Thyroid gland (tissue), 4 donors: Measurements from ENCODE around the gene PPM1F. TPM values are rescaled to one million over a fixed set of nuclear protein-coding genes. Genes with fewer than 3 reads are reported as not detected.

Experiments
- DNase-seq, 2 donors: peaks; one replicate each; pipeline ENCODE4 v3.0.0-alpha.2; 2019
- H3K27ac ChIP-seq, 3 donors: fragments of 200-600 bp; sonication (generic); 1 replicate in 2 of 3; 2 replicates in 1 of 3; pipeline ENCODE4 v1.5.1; 2016 to 2019; ENCODE audit warnings: mild to moderate bottlenecking in 1 of 3, moderate library complexity in 1 of 3
- H3K27me3 ChIP-seq: fragments of 200-600 bp; sonication (generic); one replicate; pipeline ENCODE4 v1.5.1; 2019
- H3K36me3 ChIP-seq, 2 donors: fragments of 200-600 bp; sonication (generic); one replicate each; pipeline ENCODE4 v1.5.1; 2016 to 2019
- H3K4me1 ChIP-seq, 2 donors: fragments of 200-600 bp; sonication (generic); one replicate each; pipeline ENCODE4 v1.5.1; 2017 to 2019
- H3K4me3 ChIP-seq, 3 donors: fragments of 200-600 bp; sonication (generic); replicated peaks in 1 of 3; 1 replicate in 2 of 3; 2 replicates in 1 of 3; pipeline ENCODE4 v1.5.1; 2016; ENCODE audit warnings: mild to moderate bottlenecking in 1 of 3
- H3K9me3 ChIP-seq: fragments of 200-600 bp; sonication (generic); one replicate; pipeline ENCODE4 v1.5.1; 2017
- CTCF ChIP-seq, 6 experiments: fragments of 200-600 bp in 3 of 6; fragments of 450-650 bp in 3 of 6; sonication (generic) in 3 of 6; IDR thresholded peaks; one replicate each; pipeline ENCODE4 v1.5.1; 2016 to 2019; ENCODE audit warnings: antibody characterized with exemption in 6 of 6, mild to moderate bottlenecking in 2 of 6, inconsistent platforms in 1 of 6, moderate library complexity in 1 of 6
- POLR2A ChIP-seq, 2 donors: fragments of 450-650 bp; IDR thresholded peaks; one replicate each; pipeline ENCODE4 v1.6.1; 2017; ENCODE audit warnings: antibody characterized with exemption in 2 of 2, mild to moderate bottlenecking in 2 of 2, moderate library complexity in 1 of 2
- WGBS, 2 donors: methylation state at CpG; one replicate each; pipeline ENCODE4 v1.1.5; 2017; 5-methylcytosine and 5-hydroxymethylcytosine counted together
- intact Hi-C: fragments of 100-400 bp; cut with DNase I; formaldehyde crosslinking; loops from one replicate; pipeline ENCODE4 v1.15.1; 2023
- total RNA-seq, 4 donors: library from RNA; depleted of rRNA; stranded (reverse); fragments of >200 nt; gene quantifications; one replicate each; pipeline ENCODE4 v1.2.3, GENCODE V29; 2016

Gene PPM1F
- total RNA-seq, 4 donors from 2014 or later = 19.5 to 27.5 (median 26.2) TPM

- Histone ChIP-seq H3K9me3 (no peaks in the 10 kb centered on the region), H3K4me1 (peaks cover 10 to 47% of the 10 kb centered on the region in 2 donors), H3K4me3 (no peak overlapping the region), H3K27ac (peak overlapping the region; percentile 12 to 59 (median 58)), H3K36me3 (peaks cover 6 to 8% of the 10 kb centered on the region in 2 donors), H3K27me3 (no peaks in the 10 kb centered on the region)
- intact Hi-C loops = loop anchor here (5.0 kb wide), 1 partner anchor 238 kb away; no protein-coding TSS in a partner anchor
- DNase-seq = no peak
- no peak for TF ChIP-seq CTCF (IDR thresholded peaks at IDR 0.05)
- no peak for TF ChIP-seq POLR2A (IDR thresholded peaks at IDR 0.05)
- WGBS, 2 donors = 80 to 100% methylated on average over 1 of the region's 1 CpG
Observed at GRCh38 chr22:21949948-21950347, 2.7 kb downstream of the PPM1F start.

DNA sequence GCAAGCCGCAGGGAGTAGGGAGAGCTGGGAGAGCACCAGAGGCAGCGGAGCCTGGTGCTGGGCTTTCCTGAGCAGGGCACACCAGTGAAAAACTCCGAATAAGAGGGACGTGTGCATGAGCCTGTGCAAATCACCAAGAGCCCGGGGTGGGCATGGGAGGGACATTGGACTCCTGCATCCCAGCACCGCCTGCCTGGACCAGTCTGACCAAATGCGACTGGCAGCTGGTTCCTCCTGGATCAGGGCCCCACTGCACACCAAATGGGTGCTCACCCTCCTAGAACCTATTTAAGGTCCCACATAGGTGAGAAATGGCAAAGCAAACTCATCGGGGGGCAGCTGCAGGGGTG, 3.1 kb downstream of the PPM1F start:
- no peak overlapping the region for H3K4me3 ChIP-seq
- H3K9me3 ChIP-seq = no peaks in the 10 kb centered on the region
- WGBS, 2 donors = 68 to 86% methylated on average over 6 to 8 of the region's 8 CpGs
- peaks cover 10 to 49% of the 10 kb centered on the region in 2 donors for H3K4me1 ChIP-seq
- no peak for TF ChIP-seq POLR2A (IDR thresholded peaks at IDR 0.05)
- no peaks in the 10 kb centered on the region for H3K27me3 ChIP-seq
- intact Hi-C loops = no loop called here
- no peak for DNase-seq
- peaks cover 8% of the 10 kb centered on the region in 2 donors for H3K36me3 ChIP-seq
- H3K27ac ChIP-seq = peak overlapping the region; percentile 12 to 59 (median 58)

DNA sequence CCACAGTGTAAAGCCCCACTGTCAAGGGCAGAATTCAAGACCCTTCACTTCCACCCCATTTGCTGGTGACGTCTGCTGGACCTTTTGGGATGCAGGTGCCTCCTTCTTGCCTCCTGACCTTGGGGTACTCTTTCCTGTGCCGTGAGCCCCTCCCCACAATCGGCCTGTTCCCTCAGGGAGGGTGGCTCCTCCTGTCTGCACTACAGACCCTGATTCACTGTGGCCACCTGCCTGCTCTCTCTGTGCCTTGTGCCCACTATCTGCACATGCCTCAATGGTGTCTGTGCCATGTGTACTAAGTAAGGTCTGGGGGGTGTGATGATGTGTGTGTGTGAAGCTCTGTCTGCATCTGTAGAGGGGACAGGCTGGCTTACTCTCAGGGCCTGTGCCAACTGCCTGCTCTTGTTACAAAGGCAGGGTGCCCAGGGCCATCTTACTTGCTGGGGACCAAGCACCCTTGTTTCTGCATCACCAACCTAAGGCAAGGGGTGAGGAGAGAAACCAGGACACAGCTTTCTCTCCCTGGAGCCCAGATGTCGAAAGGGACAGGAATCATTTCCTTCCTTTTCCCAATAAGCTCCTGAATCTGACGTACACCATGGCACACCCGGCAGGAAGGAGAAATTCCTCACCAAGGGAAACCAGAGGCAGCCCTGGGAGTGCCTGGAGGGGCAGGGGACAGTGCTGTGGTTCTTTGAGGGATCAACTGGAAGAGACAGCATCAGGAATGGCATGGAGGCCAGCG, 3.7 kb downstream of the PPM1F start:
- TF ChIP-seq POLR2A (IDR thresholded peaks at IDR 0.05) = no peak
- WGBS, 2 donors = 77 to 85% methylated on average over 7 of the region's 7 CpGs

GRCh38 chr22:21948390-21948789, 4.3 kb downstream of the PPM1F start:
- Histone ChIP-seq H3K36me3 (peaks cover 8 to 9% of the 10 kb centered on the region in 2 donors), H3K9me3 (no peaks in the 10 kb centered on the region), H3K27me3 (no peaks in the 10 kb centered on the region), H3K4me3 (no peak overlapping the region), H3K27ac (peak overlapping the region in 1 of 3 donors; percentile 74), H3K4me1 (peaks cover 10 to 61% of the 10 kb centered on the region in 2 donors)
- TF ChIP-seq CTCF (IDR thresholded peaks at IDR 0.05) = no peak
- no peak for TF ChIP-seq POLR2A (IDR thresholded peaks at IDR 0.05)
- intact Hi-C loops = no loop called here
- no peak for DNase-seq
- 76 to 82% methylated on average over 7 to 8 of the region's 8 CpGs for WGBS, 2 donors

More for the DNA sequence above, 3.7 kb downstream of the PPM1F start:
- Histone ChIP-seq H3K4me1 (peaks cover 10 to 54% of the 10 kb centered on the region in 2 donors), H3K27me3 (no peaks in the 10 kb centered on the region), H3K36me3 (peaks cover 8 to 9% of the 10 kb centered on the region in 2 donors), H3K9me3 (no peaks in the 10 kb centered on the region), H3K4me3 (no peak overlapping the region), H3K27ac (peak overlapping the region; percentile 12 to 74 (median 58))
- no peak for DNase-seq
- intact Hi-C loops = no loop called here

DNA sequence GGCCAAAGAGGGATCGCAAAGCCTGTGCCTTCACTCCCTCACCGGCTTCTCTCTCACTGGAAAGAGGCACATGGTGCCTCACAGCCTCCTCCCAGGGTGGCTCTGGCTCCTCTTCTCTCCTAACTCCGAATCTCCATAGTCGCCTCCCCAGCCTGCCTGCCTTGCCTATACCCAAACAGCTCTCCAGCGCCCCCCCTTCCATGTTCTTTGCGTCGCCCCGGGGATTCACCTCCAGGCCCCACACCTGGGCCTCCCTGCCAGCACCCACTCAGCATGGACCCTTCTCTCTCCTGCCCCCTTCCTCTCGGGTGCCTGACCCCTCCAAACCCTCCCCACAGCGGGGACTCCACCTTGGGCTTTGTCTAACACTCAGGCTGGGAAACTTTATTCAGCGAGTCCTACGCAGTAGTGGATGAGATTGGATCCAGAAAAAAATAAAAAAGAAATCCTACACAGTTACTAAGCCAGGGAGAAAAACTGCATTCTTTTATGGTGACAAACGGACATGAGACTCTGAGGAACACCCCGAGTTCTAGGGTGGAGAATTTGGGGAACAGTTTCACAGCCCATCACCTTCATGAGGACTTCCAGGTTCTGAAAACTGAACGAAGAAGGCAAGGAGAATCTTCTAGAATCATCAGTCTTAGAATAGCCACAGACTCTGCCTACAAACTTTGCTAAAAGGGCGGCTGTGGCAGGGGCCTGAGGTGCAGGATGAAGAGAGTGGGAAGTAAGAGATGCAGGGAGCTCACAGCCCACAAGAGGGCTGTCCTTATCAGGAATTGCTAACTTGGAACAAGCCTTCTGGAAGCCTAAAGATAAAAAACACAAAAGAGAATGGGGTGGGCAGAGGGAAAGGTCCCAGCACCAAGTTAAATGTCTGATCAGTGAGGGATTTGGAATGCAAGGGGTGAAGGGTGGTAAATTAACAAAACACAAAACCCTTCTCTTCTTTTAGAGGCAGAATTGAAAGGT, 5.3 kb downstream of the PPM1F start:
- no peak overlapping the region for H3K4me3 ChIP-seq
- no peak for TF ChIP-seq POLR2A (IDR thresholded peaks at IDR 0.05)
- TF ChIP-seq CTCF (IDR thresholded peaks at IDR 0.05) = peak in 2 of 6 experiments; percentile 12 to 33
- no peaks in the 10 kb centered on the region for H3K9me3 ChIP-seq
- no peak for DNase-seq
- no peaks in the 10 kb centered on the region for H3K27me3 ChIP-seq
- H3K4me1 ChIP-seq = peaks cover 10 to 70% of the 10 kb centered on the region in 2 donors
- 66 to 68% methylated on average over 16 of the region's 16 CpGs for WGBS, 2 donors
- peaks cover 8 to 9% of the 10 kb centered on the region in 2 donors for H3K36me3 ChIP-seq
- peak overlapping the region; percentile 15 to 74 (median 67) for H3K27ac ChIP-seq
- intact Hi-C loops = no loop called here
